ENCODE measurements around the gene MYEOV.

Gene MYEOV

DNA sequence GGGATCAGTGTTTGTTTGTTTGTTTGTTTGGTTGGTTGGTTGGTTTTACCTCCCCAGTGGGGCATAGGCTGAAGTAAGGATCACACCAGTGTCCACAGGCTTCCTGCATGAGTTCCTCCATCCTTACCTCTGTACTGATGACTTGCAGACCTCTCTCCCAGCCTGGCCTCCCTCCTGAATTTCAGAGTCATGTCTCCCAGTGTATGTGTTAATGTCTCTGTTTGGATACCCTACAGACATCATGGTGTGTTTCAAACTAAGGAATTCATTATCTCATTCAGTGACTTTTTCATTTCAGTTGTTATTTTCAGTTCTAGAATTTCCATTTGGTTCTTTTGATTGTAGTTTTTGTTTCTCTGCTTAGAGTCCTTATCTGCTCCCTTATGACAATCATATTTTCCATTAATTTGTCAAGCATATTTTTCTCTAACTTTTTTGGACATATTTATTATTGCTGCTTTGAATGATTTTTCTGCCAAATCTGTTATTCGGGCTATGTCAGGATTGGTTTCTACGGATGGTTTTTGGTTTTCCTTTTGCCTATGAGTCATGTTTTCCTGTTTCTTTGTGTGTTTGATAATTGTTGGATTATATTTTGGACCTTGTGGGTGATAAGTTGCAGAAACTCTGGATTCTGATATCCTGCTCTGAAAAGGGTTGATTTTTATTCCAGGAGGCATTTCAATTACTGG lies 23.6 kb downstream of the MYEOV start:
- no peak for DNase-seq (ENCODE audit: low spot score)

DNA sequence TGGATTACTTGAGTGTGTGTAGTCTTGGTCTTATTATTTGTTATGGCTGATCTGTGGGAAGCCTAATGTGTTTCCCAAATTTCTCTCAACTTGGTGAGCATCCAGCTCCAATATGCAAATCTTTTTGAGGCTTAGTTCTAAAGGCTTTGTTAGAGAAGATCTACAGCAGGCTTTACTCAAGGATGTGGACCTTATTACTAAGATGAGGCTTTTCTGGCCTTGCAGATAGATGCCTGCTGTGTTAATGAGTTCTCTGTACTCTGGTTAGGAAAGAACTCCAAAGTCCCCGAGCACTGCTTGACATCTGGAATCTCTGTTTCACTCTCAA lies 24.1 kb downstream of the MYEOV start:
- DNase-seq (ENCODE audit: low spot score): no peak

DNA sequence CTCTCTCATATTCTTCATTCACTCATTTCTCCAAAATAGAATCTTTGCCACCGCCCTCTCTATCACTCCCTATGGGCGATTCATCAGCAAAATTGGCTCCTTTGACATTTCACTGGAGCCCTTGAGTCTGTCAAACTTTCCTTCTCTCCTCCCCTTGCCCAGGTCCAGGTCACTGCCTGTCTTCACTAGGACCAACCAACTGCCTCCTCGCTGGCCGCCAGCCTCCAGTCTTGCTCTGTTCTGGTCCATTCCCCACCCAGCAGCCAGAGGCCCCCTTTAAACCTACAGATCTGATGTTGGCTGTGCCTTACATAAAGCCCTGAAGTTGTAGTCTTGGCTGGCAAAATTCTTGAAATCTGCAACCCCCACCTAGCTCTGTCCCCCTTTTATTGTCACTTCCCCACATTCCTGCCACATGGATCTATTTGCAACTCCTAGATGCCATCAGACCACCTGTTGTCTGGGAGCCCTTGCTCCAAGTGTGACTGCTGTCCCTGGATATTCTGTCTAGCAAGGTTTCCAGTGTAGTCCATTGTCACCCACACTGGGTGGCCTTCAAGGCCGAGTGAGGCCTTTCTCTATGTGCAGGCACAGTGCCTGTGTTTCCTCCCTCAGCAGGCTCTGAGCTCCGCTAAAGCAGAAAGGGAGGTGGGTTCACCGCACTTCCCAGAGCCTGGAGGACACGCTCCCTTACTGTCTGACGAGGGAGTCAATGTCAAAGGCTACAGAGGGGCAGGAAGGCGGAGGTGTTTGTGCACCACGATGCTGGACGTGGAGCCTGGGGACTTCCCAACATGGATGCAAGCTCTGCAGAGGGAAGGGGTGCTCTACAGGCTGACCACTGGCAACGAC lies 25.5 kb downstream of the MYEOV start:
- DNase-seq (ENCODE audit: low spot score): no peak

DNA sequence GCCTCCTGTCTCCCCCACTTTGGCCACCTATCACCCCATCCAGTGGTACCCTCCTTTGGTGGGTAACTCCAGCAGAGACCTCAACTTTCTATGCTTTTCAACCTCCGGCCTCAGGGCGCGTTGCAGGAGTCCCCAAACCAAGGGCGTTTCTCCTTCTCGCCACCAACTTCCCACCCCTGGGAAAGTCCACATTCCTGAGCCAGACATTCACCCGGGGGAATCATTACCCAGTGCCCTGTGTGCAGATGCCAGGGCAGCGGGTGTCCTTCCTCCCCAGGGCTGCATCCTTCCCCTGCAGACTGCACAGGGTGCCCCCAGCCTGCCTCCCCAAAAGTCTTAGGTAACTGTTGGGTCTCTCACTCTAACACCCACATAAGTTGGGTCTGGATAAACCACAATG lies 26.4 kb downstream of the MYEOV start:
- DNase-seq (ENCODE audit: low spot score): no peak

DNA sequence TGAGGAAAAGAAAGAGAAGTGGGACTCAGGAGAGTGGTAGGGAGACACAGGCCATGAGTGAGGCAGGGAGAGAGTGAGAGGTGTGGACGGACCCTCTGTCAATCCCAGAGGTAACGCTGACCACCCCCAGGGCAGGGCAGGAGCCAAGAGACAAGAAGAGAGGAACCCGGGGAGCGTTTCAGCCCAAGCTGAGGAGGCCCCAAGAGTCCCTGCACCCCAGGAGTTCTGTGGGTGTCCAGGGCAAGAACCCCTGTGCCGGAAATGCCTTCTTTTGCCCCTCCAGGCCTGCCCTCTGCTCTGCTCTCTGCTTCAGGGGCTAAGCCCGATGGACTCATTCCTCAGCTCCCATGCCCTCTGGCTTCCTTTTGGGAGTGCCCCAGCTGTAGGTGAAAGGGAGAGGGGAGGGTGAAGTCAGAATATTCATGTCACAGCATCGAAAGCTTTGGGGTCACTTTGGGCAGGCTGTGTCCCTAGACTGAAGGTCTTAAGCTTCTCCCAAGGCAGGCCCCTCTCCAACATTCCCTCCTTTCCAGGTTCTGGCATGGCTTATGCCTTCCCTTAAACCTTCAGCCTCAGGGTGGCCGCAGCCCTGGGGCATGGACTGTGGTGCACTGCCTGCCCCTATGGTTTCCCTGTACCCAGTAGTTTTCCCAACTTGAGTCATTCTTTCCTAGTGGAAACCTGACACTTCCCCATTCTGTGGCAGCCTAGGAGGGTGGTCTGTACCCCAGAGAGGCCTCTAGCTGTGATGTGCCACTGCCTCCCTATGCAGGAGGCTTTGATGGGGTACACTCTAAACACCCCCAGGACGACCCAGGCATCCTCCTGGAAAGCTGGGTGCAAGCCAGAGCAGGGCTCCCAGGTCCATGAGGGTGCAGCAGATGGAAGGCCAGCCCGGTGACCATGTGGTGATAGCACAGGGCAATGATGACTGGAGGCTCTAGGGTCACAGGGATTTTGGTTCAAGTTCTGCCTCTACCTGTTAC lies 27.1 kb downstream of the MYEOV start:
- DNase-seq (ENCODE audit: low spot score): no peak

DNA sequence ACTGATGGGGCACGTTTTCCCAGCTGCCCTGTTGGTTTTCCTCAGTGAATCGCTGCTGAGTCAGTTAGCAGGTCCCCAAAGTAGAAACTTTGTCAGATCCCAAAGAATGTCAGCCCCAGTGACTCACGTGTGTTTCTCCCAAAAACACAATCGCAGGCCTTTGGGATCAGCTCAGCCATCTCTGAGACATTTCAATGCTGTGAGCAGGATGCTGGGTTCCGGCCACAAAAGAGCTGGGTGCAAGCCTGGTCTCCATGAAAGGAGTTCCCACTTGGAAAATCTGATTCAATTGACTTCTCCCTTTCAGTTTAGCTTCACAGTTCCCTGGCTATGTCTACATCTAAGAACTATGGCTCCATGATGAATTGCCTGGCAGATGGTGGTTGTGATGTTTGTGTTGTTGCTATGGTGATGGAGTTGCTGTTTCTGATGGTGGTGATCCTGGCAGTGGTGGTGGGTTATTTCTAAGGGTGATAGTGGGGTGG lies 28.0 kb downstream of the MYEOV start:
- peak; percentile 82 for DNase-seq (ENCODE audit: low spot score)

DNA sequence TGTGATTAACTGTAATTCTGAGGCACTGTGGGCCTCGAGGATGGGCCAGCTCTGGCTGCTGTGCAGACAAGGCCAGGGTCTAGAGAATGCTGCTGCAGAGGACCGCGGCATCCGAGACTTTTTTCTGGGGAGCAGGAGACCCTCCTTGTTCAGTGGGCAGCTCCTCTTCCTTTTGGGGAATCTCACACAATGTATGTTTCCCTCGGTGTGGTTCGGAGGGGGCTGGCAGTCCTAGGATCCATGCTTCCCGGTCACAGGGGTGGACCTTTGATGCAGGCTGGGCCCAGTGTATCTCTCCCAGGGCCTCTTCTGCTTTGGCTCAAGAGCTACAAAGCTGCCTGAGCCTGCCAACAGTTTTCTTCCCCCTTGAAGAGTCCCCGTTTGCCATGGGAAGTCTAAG lies 31.5 kb downstream of the MYEOV start:
- no peak for DNase-seq (ENCODE audit: low spot score)

DNA sequence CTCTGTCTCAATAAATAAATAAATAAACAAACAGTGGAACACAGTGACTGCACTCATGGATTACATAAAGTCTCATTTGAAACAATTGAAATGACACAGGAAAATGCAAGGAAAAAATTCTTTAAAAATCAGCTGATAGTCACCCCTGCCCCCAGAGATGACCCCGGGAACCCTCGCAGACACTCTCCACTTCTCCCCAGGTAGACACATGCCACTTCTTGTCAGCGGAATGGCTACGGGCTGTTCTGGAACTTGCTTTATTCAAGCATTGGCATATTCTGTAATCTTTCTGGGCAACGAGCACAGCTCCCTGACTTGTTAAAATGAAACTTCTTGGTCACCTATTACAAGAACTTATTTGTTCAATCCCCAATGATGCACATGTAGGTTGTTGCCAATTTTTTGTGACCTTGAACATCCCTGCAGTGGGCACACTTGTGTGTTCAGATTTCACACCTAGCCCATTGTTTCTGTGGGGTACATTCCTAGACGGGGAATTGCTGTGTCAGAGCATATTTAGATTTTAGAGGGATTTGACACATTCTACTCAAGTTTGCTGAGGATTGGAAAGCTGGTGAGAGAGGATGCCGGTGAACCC lies 32.8 kb downstream of the MYEOV start:
- no peak for DNase-seq (ENCODE audit: low spot score)

DNA sequence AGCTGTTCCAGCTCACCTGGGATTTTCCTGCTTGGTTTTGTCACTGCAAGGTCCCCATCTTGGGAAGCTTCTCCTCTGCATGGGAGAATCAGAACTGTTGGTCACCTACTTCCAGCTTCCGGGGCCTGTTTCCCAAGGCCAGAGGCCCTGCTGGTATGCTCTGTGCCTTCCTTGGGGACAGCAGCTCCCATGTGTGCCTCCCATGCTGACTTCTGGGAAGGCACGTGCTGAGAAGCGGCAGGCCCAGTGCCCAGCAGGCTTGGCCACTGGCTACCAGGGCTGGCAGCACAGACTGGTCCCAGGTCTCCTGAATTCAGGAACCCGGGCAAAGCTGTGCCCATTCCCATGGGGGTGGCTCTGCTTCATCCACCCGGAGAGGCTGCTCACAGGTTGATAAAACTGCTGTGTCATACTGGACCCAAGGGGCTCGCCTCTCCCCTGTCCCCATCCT lies 33.8 kb downstream of the MYEOV start:
- no peak for DNase-seq (ENCODE audit: low spot score)

DNA sequence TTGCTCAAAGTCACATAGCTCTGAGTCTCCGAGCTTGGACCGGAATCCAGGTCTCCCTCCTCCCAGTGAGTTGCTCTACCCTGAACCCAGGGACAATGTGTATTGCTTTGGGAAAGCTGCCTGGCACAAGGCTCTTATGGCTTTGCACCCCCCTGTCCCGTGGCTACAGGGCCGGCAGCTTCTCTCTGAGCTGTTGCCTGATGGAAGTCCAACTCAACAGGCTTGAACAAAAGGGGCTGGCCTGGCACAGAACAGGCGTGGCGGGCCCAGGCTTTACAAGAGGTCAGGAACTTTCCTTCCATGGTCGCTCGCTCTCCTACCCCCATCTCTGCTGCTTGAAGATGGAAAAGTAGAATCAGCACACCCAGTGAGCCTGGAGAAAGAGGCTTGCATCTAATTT lies 34.3 kb downstream of the MYEOV start:
- DNase-seq (ENCODE audit: low spot score): no peak

DNA sequence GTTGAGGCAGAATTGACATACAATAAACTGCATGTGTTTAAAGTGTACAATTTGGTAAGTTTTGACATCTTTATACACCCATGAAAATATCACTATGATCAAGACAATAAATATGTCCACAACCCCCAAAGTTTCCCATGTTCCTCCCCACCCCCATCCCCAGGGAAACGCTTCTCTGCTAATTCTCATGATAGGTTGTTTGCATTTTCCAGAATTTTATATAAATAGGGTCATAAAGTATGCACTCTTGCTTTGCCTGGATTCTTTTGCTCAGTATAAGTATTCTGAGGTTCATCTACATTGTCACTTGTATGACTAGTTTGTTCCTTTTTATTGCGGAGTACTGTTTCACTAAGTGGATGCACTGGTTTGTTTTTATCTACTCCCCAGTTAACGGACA lies 35.6 kb downstream of the MYEOV start:
- DNase-seq (ENCODE audit: low spot score): no peak

DNA sequence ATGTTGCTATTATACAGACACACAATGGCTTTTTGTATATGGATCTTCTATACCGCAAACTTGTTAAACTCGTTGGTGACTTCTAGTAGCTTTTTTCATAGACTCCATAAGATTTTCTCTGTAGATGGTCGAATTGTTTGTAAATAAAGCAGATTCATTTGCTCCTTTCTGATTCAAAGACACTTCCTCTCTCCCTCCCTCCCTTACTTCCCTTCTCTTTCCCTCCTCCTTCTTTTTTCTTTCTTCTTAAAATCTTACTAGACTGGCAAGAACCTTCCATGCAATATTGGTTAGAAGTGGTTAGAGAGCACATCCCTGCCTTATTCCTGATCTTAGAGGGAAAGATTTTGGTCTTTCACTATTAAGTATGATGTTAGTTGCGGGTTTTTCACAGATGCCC lies 36.4 kb downstream of the MYEOV start:
- DNase-seq (ENCODE audit: low spot score): no peak

DNA sequence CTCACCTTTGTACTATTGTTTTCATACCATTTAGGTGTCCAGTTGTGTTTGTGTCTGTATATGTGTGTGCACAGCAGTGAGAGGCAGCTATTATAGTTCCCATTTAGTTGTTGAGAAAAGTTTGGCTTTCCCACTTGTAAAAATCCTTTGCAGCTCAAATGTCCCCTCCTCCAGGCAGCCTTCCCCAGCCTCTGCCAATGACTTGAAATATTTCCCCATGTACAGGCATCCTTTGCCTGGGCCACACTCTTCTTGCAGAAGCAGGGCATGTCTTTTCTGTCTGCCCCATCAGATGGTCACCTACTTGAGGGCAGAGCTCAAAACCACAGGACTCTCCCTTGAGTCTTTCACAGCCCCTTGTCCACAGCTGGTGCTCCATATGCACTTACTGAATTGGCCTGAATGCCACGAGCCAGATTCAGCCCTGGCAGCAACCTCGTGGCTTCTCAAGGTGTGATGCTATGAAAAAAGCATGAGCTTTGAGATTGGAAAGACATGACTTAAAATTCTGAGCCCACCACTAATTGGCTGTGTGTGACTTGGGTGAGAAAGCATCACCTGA lies 39.3 kb downstream of the MYEOV start:
- no peak for DNase-seq (ENCODE audit: low spot score)

DNA sequence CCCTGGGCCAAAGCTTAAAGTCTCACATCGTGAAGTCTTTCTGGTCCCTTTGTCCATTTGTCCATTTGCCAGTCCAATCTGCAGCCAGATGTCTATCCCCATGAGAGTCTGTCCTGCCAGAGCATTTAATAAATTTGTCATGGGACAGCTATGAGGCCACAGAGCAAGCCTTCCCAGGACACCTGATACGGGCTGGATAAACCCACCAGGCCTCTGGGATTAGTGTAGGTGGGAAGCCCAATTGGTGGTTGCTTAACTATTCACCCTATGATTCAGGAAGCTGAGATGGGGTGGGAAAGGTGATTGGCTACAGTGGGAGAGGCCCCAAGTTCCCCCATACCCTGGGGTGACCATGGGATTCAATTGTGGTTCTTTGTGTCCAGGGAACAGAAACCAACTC lies 39.9 kb downstream of the MYEOV start:
- no peak for DNase-seq (ENCODE audit: low spot score)

DNA sequence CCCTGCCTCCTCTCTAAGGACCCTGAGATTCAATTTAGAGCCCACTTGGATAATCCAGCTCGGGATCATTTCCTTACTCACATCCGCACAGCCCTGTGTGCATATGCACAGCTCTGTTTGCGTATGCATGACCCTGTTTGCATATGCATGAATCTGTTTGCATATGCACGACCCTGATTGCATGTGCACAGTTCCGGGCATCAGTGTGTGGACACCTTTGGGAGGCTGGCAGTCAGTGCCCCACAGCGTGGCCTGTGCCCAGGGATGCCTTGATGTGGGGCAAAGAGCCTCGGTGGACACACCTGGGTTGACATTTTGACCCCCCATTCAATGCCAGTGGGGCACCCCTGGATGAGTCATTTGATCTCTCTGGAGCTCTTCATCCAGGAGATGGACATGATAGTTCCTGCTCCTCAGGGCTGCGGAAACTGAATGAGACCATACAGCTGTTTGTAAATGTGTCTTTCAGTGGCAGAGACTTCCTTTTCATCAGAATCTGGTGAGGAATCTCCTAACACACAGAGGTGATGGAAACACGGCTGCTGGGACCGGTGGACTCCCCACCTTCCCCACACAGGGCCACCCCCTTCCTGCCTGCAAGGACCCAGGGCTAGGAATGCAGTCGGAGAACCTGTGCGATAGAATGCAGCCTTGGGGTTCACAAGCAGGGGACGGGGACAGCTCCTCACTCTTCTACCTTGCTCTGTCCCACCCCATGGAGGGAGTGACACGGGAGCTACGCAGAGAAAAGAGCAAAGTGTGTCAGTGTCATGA lies 41.2 kb downstream of the MYEOV start:
- DNase-seq (ENCODE audit: low spot score): no peak

DNA sequence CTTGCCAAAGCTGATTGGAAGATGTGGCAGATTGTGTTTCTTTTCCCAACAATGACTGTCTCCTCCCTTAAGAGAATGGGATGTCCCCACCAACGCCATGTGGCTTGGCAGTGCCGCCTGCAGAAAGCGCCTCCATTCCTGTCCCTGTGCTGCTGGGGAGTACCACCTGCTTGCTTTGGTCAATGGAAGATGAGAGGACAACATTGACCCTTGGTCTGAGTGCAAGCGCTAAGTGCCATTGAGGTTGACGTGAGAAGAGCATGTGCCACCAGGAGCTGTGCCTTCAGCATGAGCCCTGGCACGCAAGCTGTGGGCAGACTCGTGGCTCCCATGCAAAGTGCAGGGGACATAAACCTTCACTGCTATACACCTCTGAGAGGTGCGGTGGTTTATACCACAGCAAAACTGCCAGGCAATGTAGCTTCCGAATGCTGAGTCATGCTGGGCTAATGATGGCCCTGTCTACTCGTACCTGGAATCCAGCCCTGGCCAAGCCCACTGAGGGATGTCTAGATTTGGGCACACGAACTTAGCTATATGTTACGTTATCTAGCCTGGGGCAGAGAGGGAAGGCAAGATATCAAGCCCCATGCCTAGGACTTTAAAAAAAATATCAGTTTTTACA lies 41.9 kb downstream of the MYEOV start:
- DNase-seq (ENCODE audit: low spot score): no peak

DNA sequence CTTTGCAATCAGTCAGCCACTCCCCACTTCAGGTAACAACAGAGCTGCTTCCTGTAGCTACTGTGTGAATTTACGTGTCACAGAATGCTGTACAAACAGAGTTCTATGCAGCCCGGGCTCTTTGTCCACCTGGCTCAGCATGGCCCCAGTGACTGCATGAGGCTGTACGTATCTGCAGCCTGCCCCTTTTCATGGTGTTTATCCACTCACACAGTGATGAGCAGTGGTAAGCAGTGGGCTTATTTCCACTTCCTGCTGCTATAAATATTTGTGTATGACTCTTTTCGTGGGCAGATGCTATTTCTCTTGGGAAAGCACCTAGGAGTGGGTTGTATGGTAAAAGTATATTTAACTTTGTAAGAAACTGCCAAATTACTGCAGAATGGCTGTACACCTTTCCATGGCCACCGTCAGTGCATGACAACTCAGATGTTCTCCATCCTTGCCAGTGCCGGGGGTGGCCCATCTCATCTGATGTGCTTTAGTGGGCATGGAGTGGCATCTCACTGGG lies 43.3 kb downstream of the MYEOV start:
- DNase-seq (ENCODE audit: low spot score): no peak

DNA sequence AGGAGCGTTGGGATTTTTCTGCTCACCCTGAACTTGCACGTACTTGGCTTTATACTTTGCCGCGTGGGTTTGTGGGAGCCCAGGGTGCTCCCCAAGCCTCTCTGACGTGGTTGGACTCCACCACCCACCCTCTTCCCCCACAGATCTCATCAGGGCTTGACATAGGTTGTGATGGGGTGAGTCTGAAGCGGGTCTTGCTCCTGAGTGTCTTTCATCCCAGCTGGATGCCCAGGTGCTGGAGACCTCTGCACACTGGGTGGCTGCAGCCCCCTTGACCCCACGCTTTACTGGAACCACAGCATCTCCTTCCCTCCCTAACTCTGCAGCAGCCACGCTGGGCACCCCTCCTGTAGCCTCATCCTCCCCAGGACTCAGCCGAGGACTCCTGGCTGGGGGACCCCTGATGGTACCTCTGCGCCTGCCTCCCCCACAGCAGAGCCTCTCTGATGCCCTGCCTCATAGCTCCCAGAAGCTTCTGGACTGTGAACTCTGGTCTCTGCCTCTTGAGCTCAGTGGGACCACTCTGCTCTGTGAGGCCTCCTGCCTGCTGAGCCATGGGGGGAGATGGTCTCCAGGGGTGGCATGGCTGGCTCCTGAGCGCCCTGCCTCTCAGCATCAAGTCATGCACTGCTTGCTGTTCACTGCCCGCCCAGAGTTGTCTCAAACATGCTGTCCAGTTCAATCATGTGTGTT lies 45.2 kb downstream of the MYEOV start:
- DNase-seq (ENCODE audit: low spot score): no peak

DNA sequence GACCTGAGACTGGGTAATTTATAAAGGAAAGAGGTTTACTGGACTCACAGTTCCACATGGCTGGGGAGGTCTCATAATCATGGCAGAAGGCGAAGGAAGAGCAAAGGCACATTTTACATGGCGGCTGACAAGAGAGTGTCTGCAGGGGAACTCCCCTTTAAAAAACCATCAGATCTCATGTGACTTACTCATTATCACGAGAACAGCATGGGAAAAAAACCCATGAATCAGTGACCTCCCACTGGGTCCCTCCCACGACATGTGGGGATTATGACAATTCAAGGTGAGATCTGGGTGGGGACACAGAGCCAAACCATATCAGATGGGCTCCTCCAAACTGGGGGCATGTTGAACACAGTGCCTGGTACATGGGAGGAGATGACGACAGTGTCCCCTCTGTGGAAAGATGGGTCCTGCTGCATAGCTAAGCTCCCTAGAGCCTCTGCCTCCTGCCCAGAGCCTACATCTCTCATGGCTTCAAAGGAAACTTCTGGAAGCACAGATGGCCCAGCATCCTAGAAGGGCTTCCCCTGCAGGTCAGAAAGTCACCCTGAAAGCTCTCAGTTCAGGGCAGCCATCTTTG lies 46.1 kb downstream of the MYEOV start:
- DNase-seq (ENCODE audit: low spot score): no peak
